Measurements from ENCODE around the gene FAM151B. TPM values are rescaled to one million over a fixed set of nuclear protein-coding genes. Genes with fewer than 3 reads are reported as not detected.

The FAM151B gene
- polyA plus RNA-seq (2011; rRNA removed), result 2.6 and 3.5 TPM in 2 replicates
- polyA minus RNA-seq (2011; rRNA and poly(A)+ RNA removed), result 2.6 and 3.4 TPM in 2 replicates

- H3K27me3 ChIP-seq (ENCODE audit: control insufficient read depth, insufficient read depth, low read length), result no peaks in the 10 kb centered on the region
- ChIA-PET CTCF (interaction anchor here (0.8 to 1.5 kb wide), 2 partner anchors 21 to 181 kb away, joined by 3 to 4 read pairs; no protein-coding TSS in a partner anchor), POLR2A (interaction anchor here (0.7 kb wide), 1 partner anchor 228 kb away, joined by 4 read pairs; no protein-coding TSS in a partner anchor)
- peak; percentile 60 for DNase-seq (ENCODE audit: low read depth)
- H3K36me3 ChIP-seq (ENCODE audit: control insufficient read depth, insufficient read depth, low read length), result peaks cover 2% of the 10 kb centered on the region; the same call in 1 of the 2 replicates
- peak within 1 kb of the TSS; percentile 64 for H3K4me3 ChIP-seq (ENCODE audit: low read depth, low read length)
- peak; percentile 32; the same call in 1 of the 2 replicates for TF ChIP-seq CTCF (IDR thresholded peaks at IDR 0.05; ENCODE audit: insufficient read depth, low read depth, low read length)
These were observed at the start of gene FAM151B for GRCh38 chr5:80487829-80488721. FAM151B (plus strand) TSS chr5:80488100; CDS start chr5:80488124, 24 bp downstream.

- no peaks in the 10 kb centered on the region for H3K27me3 ChIP-seq (ENCODE audit: control insufficient read depth, insufficient read depth, low read length)
- TF ChIP-seq CTCF (IDR thresholded peaks at IDR 0.05; ENCODE audit: insufficient read depth, low read depth, low read length), result no peak
- ChIA-PET POLR2A (no interaction called here), CTCF (no interaction called here)
- H3K4me3 ChIP-seq (ENCODE audit: low read depth, low read length), result no peak overlapping the region
- no peak for DNase-seq (ENCODE audit: low read depth)
- peaks cover 4% of the 10 kb centered on the region for H3K36me3 ChIP-seq (ENCODE audit: control insufficient read depth, insufficient read depth, low read length)
These were observed 49.2 kb upstream of the FAM151B start for GRCh38 chr5:80438739-80439138.

- TF ChIP-seq CTCF (IDR thresholded peaks at IDR 0.05; ENCODE audit: insufficient read depth, low read depth, low read length), result no peak
- Histone ChIP-seq H3K36me3 (ENCODE audit: control insufficient read depth, insufficient read depth, low read length) (peaks cover 4% of the 10 kb centered on the region), H3K4me3 (ENCODE audit: low read depth, low read length) (no peak overlapping the region), H3K27me3 (ENCODE audit: control insufficient read depth, insufficient read depth, low read length) (no peaks in the 10 kb centered on the region)
- ChIA-PET CTCF (no interaction called here), POLR2A (no interaction called here)
- no peak for DNase-seq (ENCODE audit: low read depth)
These were observed 48.7 kb upstream of the FAM151B start for GRCh38 chr5:80439213-80439612.

GRCh38 chr5:80442742-80443141, 45.2 kb upstream of the FAM151B start:
- H3K4me3 ChIP-seq (ENCODE audit: low read depth, low read length), result no peak overlapping the region
- POLR2A ChIA-PET, result no interaction called here
- CTCF ChIA-PET, result no interaction called here
- H3K27me3 ChIP-seq (ENCODE audit: control insufficient read depth, insufficient read depth, low read length), result no peaks in the 10 kb centered on the region
- TF ChIP-seq CTCF (IDR thresholded peaks at IDR 0.05; ENCODE audit: insufficient read depth, low read depth, low read length), result no peak
- peaks cover 4% of the 10 kb centered on the region for H3K36me3 ChIP-seq (ENCODE audit: control insufficient read depth, insufficient read depth, low read length)
- DNase-seq (ENCODE audit: low read depth), result no peak

- H3K36me3 ChIP-seq (ENCODE audit: control insufficient read depth, insufficient read depth, low read length), result peaks cover 1% of the 10 kb centered on the region; the same call in 1 of the 2 replicates
- DNase-seq (ENCODE audit: low read depth), result no peak
- TF ChIP-seq CTCF (IDR thresholded peaks at IDR 0.05; ENCODE audit: insufficient read depth, low read depth, low read length), result no peak
- H3K4me3 ChIP-seq (ENCODE audit: low read depth, low read length), result no peak overlapping the region
- ChIA-PET CTCF (no interaction called here), POLR2A (no interaction called here)
- no peaks in the 10 kb centered on the region for H3K27me3 ChIP-seq (ENCODE audit: control insufficient read depth, insufficient read depth, low read length)
These were observed 34.5 kb upstream of the FAM151B start for GRCh38 chr5:80453366-80453765.

Measured in BJ (cell line).